NCI-H2227 (cell line): ENCODE measurements around the gene TBC1D4.
A peak's percentile ranks its signal among the peaks of the same experiment; 100 is the strongest.

Experiments
- DNase-seq: peaks from one replicate; lab custom pipeline; 2025; ENCODE audit not compliant: unreplicated experiment; lab: John Stamatoyannopoulos, UW

TBC1D4 gene, protein sequence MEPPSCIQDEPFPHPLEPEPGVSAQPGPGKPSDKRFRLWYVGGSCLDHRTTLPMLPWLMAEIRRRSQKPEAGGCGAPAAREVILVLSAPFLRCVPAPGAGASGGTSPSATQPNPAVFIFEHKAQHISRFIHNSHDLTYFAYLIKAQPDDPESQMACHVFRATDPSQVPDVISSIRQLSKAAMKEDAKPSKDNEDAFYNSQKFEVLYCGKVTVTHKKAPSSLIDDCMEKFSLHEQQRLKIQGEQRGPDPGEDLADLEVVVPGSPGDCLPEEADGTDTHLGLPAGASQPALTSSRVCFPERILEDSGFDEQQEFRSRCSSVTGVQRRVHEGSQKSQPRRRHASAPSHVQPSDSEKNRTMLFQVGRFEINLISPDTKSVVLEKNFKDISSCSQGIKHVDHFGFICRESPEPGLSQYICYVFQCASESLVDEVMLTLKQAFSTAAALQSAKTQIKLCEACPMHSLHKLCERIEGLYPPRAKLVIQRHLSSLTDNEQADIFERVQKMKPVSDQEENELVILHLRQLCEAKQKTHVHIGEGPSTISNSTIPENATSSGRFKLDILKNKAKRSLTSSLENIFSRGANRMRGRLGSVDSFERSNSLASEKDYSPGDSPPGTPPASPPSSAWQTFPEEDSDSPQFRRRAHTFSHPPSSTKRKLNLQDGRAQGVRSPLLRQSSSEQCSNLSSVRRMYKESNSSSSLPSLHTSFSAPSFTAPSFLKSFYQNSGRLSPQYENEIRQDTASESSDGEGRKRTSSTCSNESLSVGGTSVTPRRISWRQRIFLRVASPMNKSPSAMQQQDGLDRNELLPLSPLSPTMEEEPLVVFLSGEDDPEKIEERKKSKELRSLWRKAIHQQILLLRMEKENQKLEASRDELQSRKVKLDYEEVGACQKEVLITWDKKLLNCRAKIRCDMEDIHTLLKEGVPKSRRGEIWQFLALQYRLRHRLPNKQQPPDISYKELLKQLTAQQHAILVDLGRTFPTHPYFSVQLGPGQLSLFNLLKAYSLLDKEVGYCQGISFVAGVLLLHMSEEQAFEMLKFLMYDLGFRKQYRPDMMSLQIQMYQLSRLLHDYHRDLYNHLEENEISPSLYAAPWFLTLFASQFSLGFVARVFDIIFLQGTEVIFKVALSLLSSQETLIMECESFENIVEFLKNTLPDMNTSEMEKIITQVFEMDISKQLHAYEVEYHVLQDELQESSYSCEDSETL (N-terminal part only)

DNA sequence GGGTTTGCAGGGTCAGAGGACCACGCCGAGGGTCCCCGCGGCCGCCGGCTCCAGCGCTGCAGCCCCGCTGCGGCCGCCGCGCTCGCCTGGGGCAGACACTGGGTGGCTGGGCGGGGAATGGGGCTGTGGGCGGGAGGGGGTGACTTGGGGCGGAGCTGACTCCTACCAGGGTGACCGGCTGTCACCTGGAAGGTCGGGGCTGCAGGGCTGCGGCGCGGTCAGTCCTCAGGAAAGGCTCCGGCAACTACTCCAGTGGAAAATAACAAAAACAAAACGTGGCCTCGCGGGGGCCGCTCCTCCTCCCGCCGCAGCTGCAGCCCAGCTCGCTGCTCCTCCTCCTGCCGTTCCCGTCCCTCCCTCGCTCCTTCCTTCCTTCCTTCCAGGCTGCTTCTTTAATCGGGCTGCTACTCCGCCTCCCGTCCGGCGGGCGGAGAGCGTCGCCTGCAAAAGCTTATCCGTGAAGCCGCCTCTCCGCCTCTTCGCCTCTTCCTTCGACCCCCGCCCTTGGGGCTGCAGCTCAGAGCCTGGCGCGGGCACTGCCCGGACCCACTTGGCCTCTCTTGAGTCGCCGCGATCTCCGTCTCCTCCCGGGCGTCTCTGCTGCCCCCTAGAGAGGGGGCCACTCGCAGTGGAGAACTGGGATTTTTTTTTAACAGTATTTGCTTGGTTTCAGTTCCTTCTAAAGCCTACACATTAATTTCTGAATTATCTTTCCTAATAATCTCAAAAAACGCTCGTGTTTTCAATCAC lies at the start of gene TBC1D4:
TBC1D4 (minus strand) TSS at position 100 of the 750 bp plus-strand sequence. CDS start 402 bp downstream, outside the sequence.
- DNase-seq = peak; percentile 87

DNA sequence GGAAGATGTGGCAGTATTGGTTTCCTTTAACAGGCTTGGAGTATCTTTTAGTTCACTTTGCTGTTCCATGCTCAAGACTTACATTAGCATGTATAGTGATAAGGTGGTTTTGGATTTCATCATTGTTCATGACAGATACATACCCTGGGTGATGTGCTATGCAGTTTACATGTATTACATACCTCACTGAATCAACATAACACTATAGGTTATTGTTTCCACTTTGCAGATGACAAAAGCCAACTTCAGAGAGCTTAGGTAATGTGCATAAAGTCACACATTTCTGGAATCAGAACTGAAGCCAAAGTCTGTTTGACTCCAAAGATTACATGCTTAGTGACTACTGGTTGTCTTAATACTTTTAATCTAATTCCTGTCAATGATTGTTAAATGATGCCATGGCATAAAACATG lies 48.6 kb upstream of the TBC1D4 start:
- no peak for DNase-seq

DNA sequence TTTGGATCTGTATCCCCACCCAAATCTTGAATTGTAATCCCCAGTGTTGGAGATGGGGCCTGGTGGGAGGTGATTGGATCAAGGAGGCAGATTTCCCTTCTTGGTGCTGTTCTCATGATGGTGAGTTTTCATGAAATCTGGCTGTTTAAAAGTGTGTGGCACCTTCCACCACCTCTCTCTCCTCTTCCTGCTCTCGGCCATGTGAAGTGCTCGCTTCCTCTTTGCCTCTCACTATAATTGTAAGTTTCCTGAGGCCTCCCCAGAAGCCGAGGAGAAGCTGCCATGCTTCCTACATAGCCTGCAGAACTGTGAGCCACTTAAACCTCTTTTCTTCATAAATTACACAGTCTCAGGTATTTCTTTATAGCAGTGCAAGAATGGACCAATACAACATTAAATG lies 40.0 kb upstream of the TBC1D4 start:
- DNase-seq = no peak

DNA sequence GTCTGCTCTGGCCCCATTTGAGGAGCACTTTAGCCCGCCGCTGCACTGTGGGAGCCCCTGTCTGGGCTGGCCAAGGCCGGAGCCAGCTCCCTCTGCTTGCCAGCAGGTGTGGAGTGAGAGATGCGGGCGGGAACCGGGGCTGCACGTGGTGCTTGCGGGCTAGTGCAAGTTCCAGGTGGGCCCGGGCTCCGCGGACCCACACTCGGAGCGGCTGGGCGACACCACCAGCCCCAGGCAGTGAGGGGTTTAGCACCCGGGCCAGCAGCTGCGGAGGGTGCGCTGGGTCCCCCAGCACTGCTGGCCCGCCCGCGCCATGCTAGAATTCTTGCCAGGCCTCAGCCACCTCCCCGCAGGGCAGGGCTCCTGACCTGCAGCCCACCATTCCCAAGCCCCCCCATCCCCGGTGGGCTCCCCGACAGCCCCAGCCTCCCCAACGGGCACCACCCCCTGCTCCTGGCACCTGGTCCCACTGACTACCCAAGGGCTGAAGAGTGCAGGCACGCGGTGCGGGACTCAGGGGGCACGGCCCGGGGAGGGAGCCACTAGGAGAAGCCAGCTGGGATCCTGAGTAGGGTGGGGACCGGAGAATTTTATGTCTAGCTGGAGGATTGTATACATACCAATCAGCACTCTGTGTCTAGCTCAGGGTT lies 36.6 kb upstream of the TBC1D4 start:
- DNase-seq = no peak

DNA sequence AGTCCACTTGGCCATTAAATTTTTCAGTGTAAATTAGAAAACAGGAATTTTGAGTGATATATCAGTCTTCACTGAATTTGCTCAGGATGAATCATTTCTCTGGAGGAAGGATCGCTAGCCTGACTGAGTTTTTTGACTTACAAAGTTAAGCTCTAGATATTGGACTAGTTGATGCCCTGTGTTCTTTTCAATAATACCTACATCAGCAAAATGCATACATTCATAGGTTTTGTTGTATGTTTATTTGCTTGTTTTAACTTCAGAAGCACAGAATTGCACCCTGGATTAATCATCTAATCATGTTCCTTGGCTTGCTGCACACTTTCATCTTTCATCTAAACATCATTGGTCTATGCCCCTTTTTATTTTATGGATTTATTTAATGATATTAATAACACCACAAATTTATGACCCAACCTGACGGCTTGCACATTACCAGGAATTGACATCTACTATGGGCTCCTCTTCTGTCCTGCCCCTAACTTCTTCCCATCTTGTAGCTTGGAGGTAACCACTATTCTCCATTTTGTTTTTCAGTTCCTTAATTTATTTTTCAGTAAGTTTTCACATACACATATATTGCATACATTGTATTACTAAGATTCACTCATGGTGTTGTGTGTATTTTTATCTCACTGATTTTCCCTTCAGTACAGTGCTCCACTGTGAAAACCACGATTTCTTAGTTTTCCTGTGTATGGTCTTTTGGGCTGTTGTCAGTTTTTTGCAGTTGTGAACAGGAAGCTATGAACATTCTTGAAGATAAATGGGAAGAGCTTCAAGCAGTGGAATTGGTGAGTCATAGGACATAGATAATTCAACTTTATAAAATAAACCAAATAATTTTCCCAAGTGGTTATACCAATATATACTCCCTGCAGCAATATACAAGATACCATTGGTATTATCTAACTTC lies 32.4 kb upstream of the TBC1D4 start:
- no peak for DNase-seq

DNA sequence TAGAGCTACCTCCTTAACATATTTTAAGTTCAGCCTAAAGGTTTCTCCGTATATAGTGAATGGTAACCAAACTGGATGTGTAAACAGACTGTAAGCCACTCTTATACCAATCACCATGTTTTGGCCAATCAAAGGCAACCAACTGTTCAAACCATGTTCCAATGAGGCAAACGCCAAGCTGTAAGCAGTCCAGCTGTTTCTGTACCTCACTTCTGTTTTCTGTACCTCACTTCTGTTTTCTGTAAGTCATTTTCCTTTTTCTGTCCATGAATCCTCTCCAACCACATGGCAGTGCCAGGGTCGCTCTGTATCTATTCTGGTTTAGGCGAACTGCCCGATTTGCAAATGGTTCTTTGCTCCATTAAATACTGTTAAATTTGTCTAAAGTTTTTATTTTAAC lies 31.3 kb upstream of the TBC1D4 start:
- DNase-seq = no peak

DNA sequence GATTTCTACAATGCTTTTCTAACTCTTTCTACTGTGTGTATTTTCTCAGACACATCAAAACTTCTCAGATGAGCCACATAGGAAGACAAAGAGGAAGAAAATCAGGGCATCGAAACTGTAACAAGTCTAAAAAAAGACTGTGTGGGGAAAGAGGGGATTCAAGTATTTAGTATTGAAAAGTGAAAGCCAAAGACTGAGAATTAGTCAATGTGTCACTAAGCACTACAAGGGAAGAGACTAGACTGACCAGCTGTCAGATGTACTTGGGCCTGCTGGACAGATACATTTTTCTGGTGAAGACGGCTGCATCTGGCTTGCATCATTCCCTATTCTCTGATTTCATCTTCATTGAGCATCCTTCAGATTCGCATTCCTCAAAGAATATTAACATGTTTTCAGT lies 30.3 kb upstream of the TBC1D4 start:
- no peak for DNase-seq

DNA sequence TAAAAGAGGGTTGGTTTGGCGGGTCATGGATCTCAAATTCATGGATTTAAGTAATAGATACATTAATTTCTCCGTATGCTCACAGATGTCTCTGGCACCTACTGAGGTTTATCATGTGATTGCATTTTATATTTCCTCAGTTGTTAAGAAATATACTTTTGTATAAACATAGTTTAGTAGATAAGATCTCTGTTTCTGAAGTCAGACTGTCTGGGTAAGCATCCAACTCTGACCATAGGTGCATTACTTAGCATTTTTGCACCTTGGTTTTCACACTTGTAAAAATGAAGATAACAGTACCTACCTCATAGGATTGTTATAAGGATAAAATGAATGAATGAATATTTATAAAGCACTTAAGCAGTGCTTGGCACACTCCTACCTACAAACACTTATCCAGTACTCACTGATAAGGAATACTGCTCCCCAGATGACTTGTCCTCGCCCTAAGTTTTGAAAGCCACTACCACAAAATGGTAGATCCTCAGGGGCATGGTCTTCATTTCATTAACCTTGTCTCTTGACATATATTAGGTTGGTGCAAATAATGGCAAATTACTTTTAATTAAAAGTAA lies 29.2 kb upstream of the TBC1D4 start:
- no peak for DNase-seq

DNA sequence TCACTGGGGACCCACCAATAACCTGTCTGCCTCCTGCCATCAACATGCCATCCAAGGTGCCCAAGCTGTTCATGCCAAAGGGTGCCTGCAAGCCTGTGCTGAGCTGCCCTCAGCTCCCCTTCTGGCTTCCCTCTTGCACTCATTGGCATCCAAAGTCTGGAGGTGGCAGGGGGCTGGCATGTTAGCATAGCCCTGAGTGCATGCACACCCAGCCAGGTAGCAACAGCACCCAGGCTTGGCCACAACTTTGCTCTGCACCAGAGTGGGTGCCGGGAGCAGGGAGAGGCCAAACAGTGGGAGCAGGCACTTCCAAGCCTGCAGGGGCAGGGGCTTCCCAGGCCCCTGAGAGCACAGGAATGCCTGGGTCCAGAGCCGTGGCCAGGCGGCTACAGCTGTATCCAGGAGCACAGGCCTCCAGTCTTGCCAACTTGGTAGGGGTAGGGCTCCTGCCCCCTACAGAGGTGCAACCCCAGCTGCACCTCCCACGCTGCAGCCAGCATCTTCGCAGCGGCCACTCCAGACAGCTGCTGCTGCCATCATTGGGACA lies 26.1 kb upstream of the TBC1D4 start:
- DNase-seq = no peak

DNA sequence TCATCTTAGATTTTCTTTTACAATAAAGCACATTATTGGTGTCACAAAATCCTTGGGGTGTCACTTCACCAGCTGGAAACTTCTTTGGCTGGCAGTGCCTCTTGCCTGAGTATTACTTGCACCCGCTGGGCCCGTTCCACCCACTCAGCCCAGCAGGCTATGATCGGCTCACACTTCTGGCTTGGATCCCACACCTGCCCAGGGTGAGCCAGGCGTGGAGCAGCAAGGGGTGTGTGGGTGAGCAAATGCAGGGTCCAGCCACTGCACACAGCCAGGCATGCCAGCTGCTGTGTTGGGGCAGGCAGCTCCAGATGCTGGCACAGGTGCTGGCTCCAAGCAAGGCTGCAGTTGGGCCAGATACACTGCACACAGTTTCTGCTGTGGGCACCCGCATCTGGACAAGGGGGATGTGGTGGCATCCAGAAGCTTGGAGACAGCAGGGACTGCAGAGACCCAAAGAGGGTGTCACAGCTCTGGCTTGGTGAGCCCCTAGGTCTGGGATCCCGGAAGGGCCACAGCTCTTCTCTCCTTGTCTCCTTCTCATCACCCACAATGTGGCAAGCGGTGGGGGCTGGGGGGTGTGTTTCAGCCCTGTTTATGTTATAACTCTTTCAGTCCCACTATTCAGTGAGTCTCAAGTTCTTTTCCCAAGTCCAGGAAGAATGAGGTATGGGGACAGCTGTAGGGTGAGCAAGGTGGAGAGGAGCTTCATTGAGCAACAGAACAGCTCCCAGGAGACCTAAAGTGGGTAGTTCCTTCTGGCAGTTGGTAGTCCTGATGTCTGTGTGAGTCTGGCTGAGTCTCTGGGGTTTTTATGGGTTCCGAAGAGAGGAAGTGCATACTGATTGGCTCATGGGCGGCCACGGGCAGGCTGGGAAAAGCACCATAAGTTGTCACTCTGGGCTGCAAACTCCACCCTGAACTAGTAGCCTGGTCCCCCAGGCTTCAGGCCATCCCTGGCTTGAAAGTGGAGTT lies 25.3 kb upstream of the TBC1D4 start:
- DNase-seq = no peak

DNA sequence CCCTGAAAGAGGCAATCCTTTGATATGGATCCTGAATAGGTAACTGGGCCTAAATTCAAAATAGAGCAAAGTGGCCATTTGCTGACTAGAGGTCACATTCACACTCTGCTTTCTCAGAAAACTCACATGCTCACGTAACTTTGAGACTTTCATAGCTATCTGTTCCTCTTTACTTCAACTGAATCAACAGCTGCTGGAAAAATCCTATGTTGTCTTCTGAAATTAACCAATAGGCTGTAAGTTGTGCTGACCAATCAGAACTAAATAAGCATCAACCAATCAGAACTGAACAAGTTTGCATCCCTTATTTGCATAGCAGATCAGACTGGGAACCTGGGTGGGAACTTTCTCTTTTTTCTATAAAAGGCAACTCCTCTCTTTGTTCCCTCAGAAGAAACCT lies 24.0 kb upstream of the TBC1D4 start:
- DNase-seq = no peak

DNA sequence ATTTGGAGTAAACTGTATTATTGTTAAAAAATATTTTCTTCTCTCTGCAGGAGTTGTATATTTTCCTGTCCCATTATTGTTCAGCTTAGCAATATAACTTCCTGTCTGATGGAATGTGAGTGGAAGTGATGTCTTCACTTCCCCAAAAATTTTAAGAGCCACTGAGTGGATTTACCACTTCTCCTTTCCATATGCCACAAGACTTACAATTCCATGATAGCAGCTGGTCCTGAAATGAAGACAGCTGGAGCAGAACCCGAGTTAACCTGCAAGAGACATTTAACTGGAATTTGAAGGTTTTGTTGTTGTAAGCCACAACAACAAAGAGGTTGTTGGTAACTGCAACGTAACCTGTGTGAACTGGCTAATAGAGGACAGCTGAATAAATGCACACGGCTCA lies 23.4 kb upstream of the TBC1D4 start:
- DNase-seq = no peak

DNA sequence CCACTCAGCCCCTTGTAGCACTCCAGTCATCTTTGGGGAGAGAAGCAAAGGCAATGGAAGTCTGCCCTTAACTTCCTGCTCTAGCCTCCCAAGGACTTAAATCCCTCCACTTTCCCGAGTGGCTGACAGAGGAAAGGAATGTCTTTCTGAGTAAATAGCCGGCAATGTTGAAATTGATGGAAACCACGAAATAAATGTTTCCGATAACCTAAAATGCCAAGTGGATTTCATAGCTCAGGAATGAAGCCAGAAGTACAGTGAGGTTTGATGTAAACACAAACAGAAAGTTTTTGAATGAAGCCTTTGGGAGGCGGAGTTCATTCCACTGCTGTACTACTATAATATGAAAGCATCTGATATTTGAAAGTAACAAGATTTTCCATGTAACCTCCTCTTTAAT lies 14.0 kb upstream of the TBC1D4 start:
- DNase-seq = no peak

DNA sequence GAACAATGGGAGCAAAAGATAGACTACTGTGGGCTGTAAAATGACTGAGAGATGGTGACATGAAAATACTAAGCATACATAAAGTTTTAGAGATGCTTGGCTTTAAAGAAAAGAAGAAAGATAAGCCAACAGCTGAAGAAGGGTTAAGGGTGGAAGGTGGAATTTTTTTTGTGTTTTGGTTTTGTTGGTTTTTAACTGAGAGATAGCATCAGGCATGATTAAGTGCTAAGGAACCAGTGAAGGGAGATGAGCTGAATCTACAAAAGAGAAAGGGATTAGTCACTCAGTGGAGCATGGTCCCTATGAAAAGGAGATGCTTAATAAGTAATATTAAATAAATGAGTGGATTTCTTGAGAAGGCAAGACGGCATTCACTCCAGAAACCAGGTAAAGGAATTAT lies 12.5 kb upstream of the TBC1D4 start:
- no peak for DNase-seq

DNA sequence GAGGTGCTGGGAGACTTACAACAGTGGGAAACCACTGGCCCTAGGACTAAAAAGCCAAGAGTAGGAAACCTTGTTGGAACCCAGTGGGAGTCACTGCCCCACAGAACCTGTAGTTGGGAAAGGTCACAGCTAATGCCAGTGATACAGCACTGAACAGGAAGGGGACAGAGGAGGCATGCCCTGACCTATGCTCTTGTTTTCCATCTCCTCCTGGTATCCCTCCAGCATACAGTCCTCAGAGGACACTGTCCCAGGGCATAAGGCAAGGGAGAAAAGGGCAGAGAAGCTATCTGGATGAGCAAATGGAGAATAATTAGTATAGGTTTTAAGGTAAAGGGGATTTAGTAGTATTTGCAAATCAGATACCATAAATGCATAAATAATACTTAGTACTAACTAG lies 11.2 kb upstream of the TBC1D4 start:
- DNase-seq = no peak

DNA sequence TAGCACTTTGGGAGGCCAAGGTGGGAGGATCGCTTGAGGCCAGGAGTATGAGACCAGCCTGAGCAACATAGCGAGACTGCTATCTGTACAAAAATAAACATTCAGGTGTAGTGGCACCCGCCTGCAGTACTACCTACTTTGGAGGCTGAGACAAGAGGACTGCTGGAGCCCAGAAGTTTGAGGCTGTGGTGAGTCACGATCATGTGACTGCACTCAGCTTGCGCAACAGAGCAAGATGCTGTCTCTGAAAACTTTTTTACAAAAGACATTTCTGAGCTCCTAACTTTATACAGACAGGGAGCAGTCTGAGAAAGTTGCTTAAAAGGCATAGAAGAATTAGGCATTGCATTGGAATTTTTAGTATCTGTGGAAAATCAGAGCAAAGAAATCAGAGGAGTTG lies 10.4 kb upstream of the TBC1D4 start:
- no peak for DNase-seq

DNA sequence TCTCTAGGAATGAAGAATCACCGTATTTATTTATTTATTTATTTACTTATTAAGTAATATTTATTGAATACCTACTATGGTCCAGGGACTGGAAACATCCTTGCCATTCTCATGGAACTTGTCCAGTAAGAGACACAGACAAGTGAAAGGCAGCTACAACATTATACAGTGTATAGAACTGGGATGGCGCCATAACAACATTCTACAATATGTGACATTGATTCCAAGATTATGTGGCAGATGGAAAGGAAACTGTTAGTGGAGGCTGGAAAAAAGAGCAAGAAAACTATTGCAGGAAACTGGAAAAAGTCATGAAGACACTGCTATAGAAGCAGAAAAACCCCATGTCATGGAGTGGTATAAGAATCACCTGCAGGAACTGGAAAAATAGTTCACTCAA lies 9.4 kb upstream of the TBC1D4 start:
- DNase-seq = no peak
